Uterus (tissue), 4 donors: ENCODE data around the gene NLK. TPM values are rescaled to one million over a fixed set of nuclear protein-coding genes. Genes with fewer than 3 reads are reported as not detected.

Experiments used
- DNase-seq, 2 donors: peaks; one replicate each; pipeline ENCODE4 v3.0.0-alpha.2; 2019 to 2020
- H3K27ac ChIP-seq, 2 donors: fragments of 200-600 bp; sonication (generic); 1 replicate in 1 of 2; 2 replicates in 1 of 2; pipeline ENCODE4 v1.5.1; 2016 to 2018
- H3K27me3 ChIP-seq, 2 donors: fragments of 200-600 bp; sonication (generic); one replicate each; pipeline ENCODE4 v1.5.1; 2018 to 2019; ENCODE audit warnings: control low read depth in 1 of 2
- H3K36me3 ChIP-seq, 2 donors: fragments of 200-600 bp; sonication (generic); one replicate each; pipeline ENCODE4 v1.5.1; 2019; ENCODE audit warnings: control low read depth in 1 of 2
- H3K4me1 ChIP-seq, 2 donors: fragments of 200-600 bp; sonication (generic); one replicate each; pipeline ENCODE4 v1.5.1; 2018 to 2019; ENCODE audit warnings: control low read depth in 1 of 2
- H3K4me3 ChIP-seq, 2 donors: fragments of 200-600 bp; sonication (generic); 1 replicate in 1 of 2; 2 replicates in 1 of 2; pipeline ENCODE4 v1.5.1; 2018 to 2019; ENCODE audit warnings: mild to moderate bottlenecking in 1 of 2
- H3K9me3 ChIP-seq, 2 donors: fragments of 200-600 bp; sonication (generic); one replicate each; pipeline ENCODE4 v1.5.1; 2019; ENCODE audit warnings: control low read depth in 1 of 2
- POLR2A ChIP-seq, 2 donors: fragments of 450-650 bp; IDR thresholded peaks; one replicate each; pipeline ENCODE4 v1.6.1; 2016; ENCODE audit warnings: antibody characterized with exemption in 2 of 2, mild to moderate bottlenecking in 1 of 2, moderate library complexity in 1 of 2
- intact Hi-C: fragments of 100-400 bp; cut with DNase I; formaldehyde crosslinking; loops from one replicate; pipeline ENCODE4 v1.15.1; 2023; ENCODE audit warnings: low total_unique reads
- total RNA-seq, 4 donors: library from RNA; depleted of rRNA in 3 of 4; stranded (reverse); fragments of >200 nt in 3 of 4; gene quantifications; one replicate each; pipeline versions ENCODE4 v1.1.0 to v1.2.4, GENCODE V29; 2014 to 2023
- TF ChIP-seq, protein P1 (sequence below), 4 experiments: fragments of 200-600 bp in 2 of 4; fragments of 450-650 bp in 2 of 4; sonication (generic) in 2 of 4; IDR thresholded peaks; one replicate each; pipeline ENCODE4 v1.5.1; 2016 to 2019; ENCODE audit warnings: antibody characterized with exemption in 4 of 4, mild to moderate bottlenecking in 2 of 4, moderate library complexity in 1 of 4
- donor health status: DM: yes; HTN: yes; CAD: no.

Gene NLK
- total RNA-seq, 4 donors from 2014 or later: 7.7 to 36.8 (median 23.4) TPM

DNA sequence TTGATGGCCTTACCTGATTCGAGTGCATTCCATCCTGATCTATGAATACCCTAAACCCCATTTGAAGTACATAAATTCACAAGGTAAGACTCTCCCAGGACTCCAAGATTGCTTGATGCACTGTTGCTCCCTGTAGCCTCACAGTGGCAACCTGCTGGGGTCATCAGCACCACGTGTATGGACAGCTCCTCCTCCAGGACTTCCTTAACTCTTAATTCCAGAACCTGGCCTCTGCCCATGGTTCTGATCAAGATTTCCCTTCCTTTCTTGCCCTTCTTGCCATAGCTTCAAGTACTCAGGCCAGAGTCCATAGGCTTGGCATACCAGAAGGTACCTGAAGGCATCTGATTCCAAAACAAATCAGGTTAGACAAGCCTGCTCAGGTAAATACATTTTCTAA is 34.0 kb upstream of the NLK start:
- Histone ChIP-seq H3K27ac (no peak overlapping the region), H3K27me3 (no peaks in the 10 kb centered on the region), H3K9me3 (no peaks in the 10 kb centered on the region), H3K4me1 (no peaks in the 10 kb centered on the region), H3K4me3 (no peak overlapping the region), H3K36me3 (no peaks in the 10 kb centered on the region)
- no peak for TF ChIP-seq POLR2A (IDR thresholded peaks at IDR 0.05)
- TF ChIP-seq, protein P1, sequence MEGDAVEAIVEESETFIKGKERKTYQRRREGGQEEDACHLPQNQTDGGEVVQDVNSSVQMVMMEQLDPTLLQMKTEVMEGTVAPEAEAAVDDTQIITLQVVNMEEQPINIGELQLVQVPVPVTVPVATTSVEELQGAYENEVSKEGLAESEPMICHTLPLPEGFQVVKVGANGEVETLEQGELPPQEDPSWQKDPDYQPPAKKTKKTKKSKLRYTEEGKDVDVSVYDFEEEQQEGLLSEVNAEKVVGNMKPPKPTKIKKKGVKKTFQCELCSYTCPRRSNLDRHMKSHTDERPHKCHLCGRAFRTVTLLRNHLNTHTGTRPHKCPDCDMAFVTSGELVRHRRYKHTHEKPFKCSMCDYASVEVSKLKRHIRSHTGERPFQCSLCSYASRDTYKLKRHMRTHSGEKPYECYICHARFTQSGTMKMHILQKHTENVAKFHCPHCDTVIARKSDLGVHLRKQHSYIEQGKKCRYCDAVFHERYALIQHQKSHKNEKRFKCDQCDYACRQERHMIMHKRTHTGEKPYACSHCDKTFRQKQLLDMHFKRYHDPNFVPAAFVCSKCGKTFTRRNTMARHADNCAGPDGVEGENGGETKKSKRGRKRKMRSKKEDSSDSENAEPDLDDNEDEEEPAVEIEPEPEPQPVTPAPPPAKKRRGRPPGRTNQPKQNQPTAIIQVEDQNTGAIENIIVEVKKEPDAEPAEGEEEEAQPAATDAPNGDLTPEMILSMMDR (IDR thresholded peaks at IDR 0.05): no peak
- intact Hi-C loops: no loop called here
- no peak for DNase-seq

DNA sequence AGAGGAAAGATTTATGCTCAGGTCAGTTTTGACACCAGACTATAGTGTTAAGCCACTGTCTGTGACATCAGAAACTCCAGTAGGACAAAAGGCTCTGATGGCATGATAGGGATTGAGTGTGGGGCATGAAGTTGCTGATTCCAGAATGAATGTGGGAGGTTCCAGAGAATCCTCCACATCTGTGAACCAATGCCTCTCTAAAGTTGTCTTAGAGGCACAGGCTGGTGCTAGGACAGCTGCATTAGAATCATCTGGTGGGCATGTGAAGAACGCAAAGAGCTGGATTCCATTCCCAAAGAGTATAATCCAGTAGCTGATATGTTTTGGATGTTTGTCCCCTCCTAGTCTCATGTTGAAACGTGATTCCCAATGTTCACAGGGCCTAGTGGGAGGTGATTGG is 32.1 kb upstream of the NLK start:
- no peak for DNase-seq
- intact Hi-C loops: no loop called here
- H3K4me3 ChIP-seq: no peak overlapping the region
- no peaks in the 10 kb centered on the region for H3K4me1 ChIP-seq
- no peaks in the 10 kb centered on the region for H3K36me3 ChIP-seq
- TF ChIP-seq, protein P1 (IDR thresholded peaks at IDR 0.05): no peak
- no peak for TF ChIP-seq POLR2A (IDR thresholded peaks at IDR 0.05)
- no peaks in the 10 kb centered on the region for H3K9me3 ChIP-seq
- no peak overlapping the region for H3K27ac ChIP-seq
- H3K27me3 ChIP-seq: no peaks in the 10 kb centered on the region

DNA sequence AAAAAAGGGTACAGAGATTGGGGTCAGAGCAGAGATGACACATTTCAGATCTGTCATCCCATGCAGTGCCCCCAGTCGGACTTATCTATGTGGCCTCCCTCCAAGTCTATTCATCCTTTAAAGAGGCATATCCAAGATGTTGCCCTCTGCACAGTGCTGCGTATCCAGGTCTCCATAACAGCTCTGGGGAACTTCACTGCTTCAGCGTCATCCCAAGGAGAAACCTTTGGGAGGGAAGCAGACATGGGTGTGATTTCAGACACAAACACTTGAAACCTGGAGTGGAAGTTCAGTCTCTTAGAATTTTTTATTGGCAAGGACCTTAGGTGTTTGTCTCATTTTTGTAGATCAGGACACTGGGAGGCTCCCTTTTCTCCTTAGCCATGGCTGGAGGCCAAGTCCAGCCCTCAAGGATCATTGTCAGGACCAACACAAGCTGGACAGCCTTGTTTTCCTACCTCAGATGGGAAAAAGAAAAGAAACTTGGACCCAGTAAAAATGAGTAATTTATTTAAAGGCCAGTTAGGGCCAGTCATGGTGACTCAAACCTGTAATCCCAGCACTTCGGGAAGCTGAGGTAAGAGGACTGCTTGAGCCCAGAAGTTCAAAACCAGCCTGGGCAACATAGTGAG is 23.9 kb upstream of the NLK start:
- H3K9me3 ChIP-seq: no peaks in the 10 kb centered on the region
- no peaks in the 10 kb centered on the region for H3K4me1 ChIP-seq
- peak in 1 of 2 donors; percentile 30 for DNase-seq
- no peak for TF ChIP-seq POLR2A (IDR thresholded peaks at IDR 0.05)
- TF ChIP-seq, protein P1 (IDR thresholded peaks at IDR 0.05): no peak
- H3K36me3 ChIP-seq: no peaks in the 10 kb centered on the region
- H3K27me3 ChIP-seq: no peaks in the 10 kb centered on the region
- no peak overlapping the region for H3K4me3 ChIP-seq
- intact Hi-C loops: no loop called here
- H3K27ac ChIP-seq: no peak overlapping the region

DNA sequence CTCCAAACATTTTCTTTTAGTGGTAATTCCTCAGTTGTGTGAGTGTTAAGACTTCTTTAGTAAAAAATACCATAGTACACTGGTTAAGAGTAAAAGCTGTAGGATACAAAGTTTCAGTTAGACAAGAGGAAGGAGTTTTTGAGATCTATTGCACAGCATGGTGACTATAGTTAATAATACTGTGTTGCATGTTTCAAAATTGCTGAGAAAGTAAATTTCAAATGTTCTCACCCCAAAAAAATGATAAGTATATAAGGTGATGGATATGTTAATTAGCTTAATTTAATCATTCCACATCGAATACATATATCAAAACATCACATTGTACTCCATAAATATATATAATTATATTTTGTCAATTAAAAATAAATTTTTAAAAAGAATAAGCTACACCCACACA is 22.0 kb upstream of the NLK start:
- no peaks in the 10 kb centered on the region for H3K4me1 ChIP-seq
- H3K36me3 ChIP-seq: no peaks in the 10 kb centered on the region
- H3K27ac ChIP-seq: no peak overlapping the region
- TF ChIP-seq POLR2A (IDR thresholded peaks at IDR 0.05): no peak
- TF ChIP-seq, protein P1 (IDR thresholded peaks at IDR 0.05): no peak
- no peak overlapping the region for H3K4me3 ChIP-seq
- H3K27me3 ChIP-seq: no peaks in the 10 kb centered on the region
- no peak for DNase-seq
- H3K9me3 ChIP-seq: no peaks in the 10 kb centered on the region
- intact Hi-C loops: no loop called here

DNA sequence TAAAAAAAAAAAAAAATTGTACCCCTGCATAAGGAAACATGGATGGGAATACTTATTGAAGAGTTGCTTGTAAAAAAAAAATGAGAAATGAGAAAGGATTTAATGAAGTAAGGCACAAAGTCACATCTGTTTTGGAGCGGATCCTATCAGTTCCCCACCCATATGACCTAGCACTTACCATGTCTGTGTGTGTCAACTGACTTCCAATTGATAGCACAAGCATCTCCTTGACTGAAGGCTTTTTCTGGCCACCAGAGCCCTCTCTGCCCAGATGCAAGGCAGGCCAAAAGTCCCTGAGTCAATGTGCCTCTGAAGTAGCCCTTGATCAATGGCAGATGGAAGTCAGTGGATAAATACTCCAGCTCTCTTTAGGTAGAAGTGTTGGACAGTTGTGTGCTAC is 13.4 kb upstream of the NLK start:
- Histone ChIP-seq H3K27me3 (no peaks in the 10 kb centered on the region), H3K4me1 (no peaks in the 10 kb centered on the region), H3K36me3 (no peaks in the 10 kb centered on the region), H3K4me3 (no peak overlapping the region), H3K9me3 (no peaks in the 10 kb centered on the region), H3K27ac (no peak overlapping the region)
- TF ChIP-seq, protein P1 (IDR thresholded peaks at IDR 0.05): no peak
- TF ChIP-seq POLR2A (IDR thresholded peaks at IDR 0.05): no peak
- DNase-seq: no peak
- intact Hi-C loops: no loop called here
